WTC11 (cell line): ENCODE data around the gene PRRG2. TPM values are rescaled to one million over a fixed set of nuclear protein-coding genes. Genes with fewer than 3 reads are reported as not detected.

Experiments used
- CBFB ChIP-seq: sonication (generic); formaldehyde crosslinking; IDR thresholded peaks from 2 replicates; pipeline ENCODE4 v1.8.1; 2022; ENCODE audit warnings: mild to moderate bottlenecking, low read depth, missing genetic modification reagents
- CREM ChIP-seq: sonication (generic); formaldehyde crosslinking; IDR thresholded peaks from 2 replicates; pipeline ENCODE4 v1.8.1; 2022; ENCODE audit warnings: mild to moderate bottlenecking, missing genetic modification reagents, moderate library complexity
- FOXK1 ChIP-seq: sonication (generic); formaldehyde crosslinking; IDR thresholded peaks from 2 replicates; pipeline ENCODE4 v1.8.0; 2022; ENCODE audit warnings: mild to moderate bottlenecking, moderate library complexity, missing genetic modification reagents
- GRHL2 ChIP-seq: fragments of 250-450 bp; sonication (Bioruptor Pico); IDR thresholded peaks from 2 replicates; pipeline ENCODE4 v1.8.0; 2022; ENCODE audit warnings: mild to moderate bottlenecking, moderate library complexity; ENCODE audit not compliant: insufficient replicate concordance, severe bottlenecking
- GTF2I ChIP-seq: fragments of 250-450 bp; sonication (Bioruptor Pico); conservative IDR thresholded peaks from 2 replicates; pipeline ENCODE4 v1.4.0; 2021; ENCODE audit warnings: mild to moderate bottlenecking
- KAT7 ChIP-seq: sonication (generic); formaldehyde crosslinking; IDR thresholded peaks from 2 replicates; pipeline ENCODE4 v1.8.1; 2023; ENCODE audit warnings: missing genetic modification reagents, mild to moderate bottlenecking, borderline replicate concordance
- NFATC4 ChIP-seq: fragments of 250-450 bp; sonication (Bioruptor Pico); IDR thresholded peaks from 2 replicates; pipeline ENCODE4 v1.9.0; 2021; ENCODE audit warnings: mild to moderate bottlenecking
- NFE2L1 ChIP-seq: sonication (generic); formaldehyde crosslinking; IDR thresholded peaks from 2 replicates; pipeline ENCODE4 v1.8.1; 2023; ENCODE audit warnings: missing genetic modification reagents
- NFYB ChIP-seq: sonication (generic); formaldehyde crosslinking; conservative IDR thresholded peaks from 2 replicates; pipeline ENCODE4 v1.8.0; 2022; ENCODE audit warnings: low read depth, missing genetic modification reagents
- SMAD3 ChIP-seq: sonication (generic); formaldehyde crosslinking; IDR thresholded peaks from 2 replicates; pipeline ENCODE4 v1.8.0; 2022; ENCODE audit warnings: missing genetic modification reagents, mild to moderate bottlenecking, borderline replicate concordance
- SOX15 ChIP-seq: fragments of 250-450 bp; sonication (Bioruptor Pico); IDR thresholded peaks from 2 replicates; pipeline ENCODE4 v1.9.0; 2021; ENCODE audit warnings: mild to moderate bottlenecking
- TCF7 ChIP-seq: sonication (generic); formaldehyde crosslinking; IDR thresholded peaks from 2 replicates; pipeline ENCODE4 v1.8.0; 2022; ENCODE audit warnings: mild to moderate bottlenecking, low read depth, missing genetic modification reagents, moderate library complexity
- ZNF396 ChIP-seq: fragments of 250-450 bp; sonication (Bioruptor Pico); IDR thresholded peaks from 2 replicates; pipeline ENCODE4 v1.8.0; 2021; ENCODE audit warnings: mild to moderate bottlenecking, moderate library complexity, borderline replicate concordance
- ZNF423 ChIP-seq: fragments of 250-450 bp; sonication (Bioruptor Pico); IDR thresholded peaks from 2 replicates; pipeline ENCODE4 v2.1.2; 2022; ENCODE audit warnings: mild to moderate bottlenecking, moderate library complexity
- total RNA-seq: library from RNA; stranded (reverse); gene quantifications from 3 replicates; pipeline ENCODE4 v1.2.3, GENCODE V29; 2021
- TF ChIP-seq, protein P1 (sequence below): sonication (generic); formaldehyde crosslinking; IDR thresholded peaks from 2 replicates; pipeline ENCODE4 v1.8.0; 2023; ENCODE audit warnings: missing genetic modification reagents
- TF ChIP-seq, protein P2 (sequence below): sonication (generic); formaldehyde crosslinking; IDR thresholded peaks from 2 replicates; pipeline ENCODE4 v1.8.0; 2022; ENCODE audit warnings: mild to moderate bottlenecking, missing genetic modification reagents
- TF ChIP-seq, protein P3 (sequence below): sonication (generic); formaldehyde crosslinking; IDR thresholded peaks from 2 replicates; pipeline ENCODE4 v1.8.0; 2022; ENCODE audit warnings: mild to moderate bottlenecking, missing genetic modification reagents
- TF ChIP-seq, protein P4 (sequence below): sonication (generic); formaldehyde crosslinking; IDR thresholded peaks from 2 replicates; pipeline ENCODE4 v1.8.1; 2023; ENCODE audit warnings: mild to moderate bottlenecking, missing genetic modification reagents, moderate library complexity
- TF ChIP-seq, protein P5 (sequence below): sonication (generic); formaldehyde crosslinking; IDR thresholded peaks from 2 replicates; pipeline ENCODE4 v1.8.1; 2023; ENCODE audit warnings: mild to moderate bottlenecking, moderate library complexity, missing genetic modification reagents
- TF ChIP-seq, protein P6 (sequence below): sonication (generic); formaldehyde crosslinking; IDR thresholded peaks from 2 replicates; pipeline ENCODE4 v1.8.1; 2023; ENCODE audit warnings: mild to moderate bottlenecking, missing genetic modification reagents, moderate library complexity
- TF ChIP-seq, protein P7 (sequence below): sonication (generic); formaldehyde crosslinking; IDR thresholded peaks from 2 replicates; pipeline ENCODE4 v1.8.1; 2022; ENCODE audit warnings: mild to moderate bottlenecking, missing genetic modification reagents, moderate library complexity, borderline replicate concordance
- TF ChIP-seq, protein P8 (sequence below): fragments of 250-450 bp; sonication (Bioruptor Pico); conservative IDR thresholded peaks from 2 replicates; pipeline ENCODE4 v1.9.0; 2021; ENCODE audit warnings: mild to moderate bottlenecking
- TF ChIP-seq, protein P9 (sequence below): fragments of 250-450 bp; sonication (Bioruptor Pico); IDR thresholded peaks from 2 replicates; pipeline ENCODE4 v1.9.0; 2021; ENCODE audit warnings: mild to moderate bottlenecking

Gene PRRG2
- total RNA-seq, 1 experiment from 2014 or later = 5.9 TPM

DNA sequence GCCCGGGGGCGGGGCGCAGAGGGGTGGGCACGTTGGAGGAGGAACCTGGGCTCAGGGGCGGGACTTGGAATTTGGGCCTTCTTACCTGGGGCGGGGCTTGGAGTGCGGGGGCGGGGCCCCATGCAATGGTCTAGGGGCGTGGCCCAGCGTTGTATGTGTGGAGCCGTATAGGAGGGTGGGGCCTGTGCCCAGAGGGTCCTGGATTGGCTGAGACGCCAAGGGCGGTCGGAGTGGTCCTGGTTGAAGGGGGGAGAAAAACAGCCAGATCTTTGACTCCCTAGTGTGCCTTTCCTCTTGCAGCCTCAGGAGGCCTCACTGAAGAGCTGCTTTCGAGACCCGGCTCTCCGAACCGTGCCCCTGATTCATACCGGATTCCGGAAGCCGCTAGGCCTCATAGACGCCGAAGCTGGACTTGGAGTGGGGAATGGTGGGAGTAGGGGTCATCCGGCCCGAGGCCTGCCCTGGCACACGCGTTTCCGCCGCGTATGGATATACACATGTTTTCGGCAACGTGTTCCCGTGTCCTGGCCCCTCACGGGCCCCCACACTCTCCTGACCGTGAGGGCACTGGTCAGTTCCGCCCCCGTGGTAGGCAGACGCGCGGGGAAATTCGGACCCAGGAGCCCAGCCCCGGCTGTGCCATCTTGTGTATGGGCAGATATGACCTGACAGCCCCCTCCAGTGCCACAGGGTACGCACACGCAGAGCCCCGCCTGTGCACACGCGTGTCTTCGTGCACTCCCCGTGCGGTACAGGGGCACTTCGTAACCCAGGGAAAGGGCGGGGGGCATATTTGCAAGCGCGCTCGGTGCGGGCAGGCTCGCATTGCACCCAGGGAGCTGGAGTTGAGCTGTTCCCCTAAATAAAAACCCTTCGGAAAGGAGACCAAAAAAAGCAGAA, 9.2 kb downstream of the PRRG2 start (continued):
- no peak for TF ChIP-seq GTF2I
- 0 out of 2 replicates have a peak, but pooled peaks have one; percentile 40 for TF ChIP-seq KAT7
- TF ChIP-seq FOXK1 = peak; percentile 59
- TF ChIP-seq, protein P1, sequence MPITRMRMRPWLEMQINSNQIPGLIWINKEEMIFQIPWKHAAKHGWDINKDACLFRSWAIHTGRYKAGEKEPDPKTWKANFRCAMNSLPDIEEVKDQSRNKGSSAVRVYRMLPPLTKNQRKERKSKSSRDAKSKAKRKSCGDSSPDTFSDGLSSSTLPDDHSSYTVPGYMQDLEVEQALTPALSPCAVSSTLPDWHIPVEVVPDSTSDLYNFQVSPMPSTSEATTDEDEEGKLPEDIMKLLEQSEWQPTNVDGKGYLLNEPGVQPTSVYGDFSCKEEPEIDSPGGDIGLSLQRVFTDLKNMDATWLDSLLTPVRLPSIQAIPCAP (CRISPR knock-in tag) = no peak
- TF ChIP-seq SOX15 = no peak
- no peak for TF ChIP-seq CBFB
- TF ChIP-seq NFYB (CRISPR knock-in tag) = no peak
- no peak for TF ChIP-seq TCF7 (CRISPR knock-in tag)
- TF ChIP-seq ZNF423 (CRISPR knock-in tag) = peak; percentile 34; the same call in 1 of the 2 replicates
- TF ChIP-seq, protein P2, sequence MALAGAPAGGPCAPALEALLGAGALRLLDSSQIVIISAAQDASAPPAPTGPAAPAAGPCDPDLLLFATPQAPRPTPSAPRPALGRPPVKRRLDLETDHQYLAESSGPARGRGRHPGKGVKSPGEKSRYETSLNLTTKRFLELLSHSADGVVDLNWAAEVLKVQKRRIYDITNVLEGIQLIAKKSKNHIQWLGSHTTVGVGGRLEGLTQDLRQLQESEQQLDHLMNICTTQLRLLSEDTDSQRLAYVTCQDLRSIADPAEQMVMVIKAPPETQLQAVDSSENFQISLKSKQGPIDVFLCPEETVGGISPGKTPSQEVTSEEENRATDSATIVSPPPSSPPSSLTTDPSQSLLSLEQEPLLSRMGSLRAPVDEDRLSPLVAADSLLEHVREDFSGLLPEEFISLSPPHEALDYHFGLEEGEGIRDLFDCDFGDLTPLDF (CRISPR knock-in tag) = no peak
- TF ChIP-seq, protein P3, sequence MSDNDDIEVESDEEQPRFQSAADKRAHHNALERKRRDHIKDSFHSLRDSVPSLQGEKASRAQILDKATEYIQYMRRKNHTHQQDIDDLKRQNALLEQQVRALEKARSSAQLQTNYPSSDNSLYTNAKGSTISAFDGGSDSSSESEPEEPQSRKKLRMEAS (CRISPR knock-in tag) = peak; percentile 66
- peak; percentile 63; the same call in 1 of the 2 replicates for TF ChIP-seq CREM (CRISPR knock-in tag)
- TF ChIP-seq SMAD3 (CRISPR knock-in tag) = no peak
- TF ChIP-seq, protein P4, sequence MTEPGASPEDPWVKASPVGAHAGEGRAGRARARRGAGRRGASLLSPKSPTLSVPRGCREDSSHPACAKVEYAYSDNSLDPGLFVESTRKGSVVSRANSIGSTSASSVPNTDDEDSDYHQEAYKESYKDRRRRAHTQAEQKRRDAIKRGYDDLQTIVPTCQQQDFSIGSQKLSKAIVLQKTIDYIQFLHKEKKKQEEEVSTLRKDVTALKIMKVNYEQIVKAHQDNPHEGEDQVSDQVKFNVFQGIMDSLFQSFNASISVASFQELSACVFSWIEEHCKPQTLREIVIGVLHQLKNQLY (CRISPR knock-in tag) = no peak
- TF ChIP-seq, protein P5, sequence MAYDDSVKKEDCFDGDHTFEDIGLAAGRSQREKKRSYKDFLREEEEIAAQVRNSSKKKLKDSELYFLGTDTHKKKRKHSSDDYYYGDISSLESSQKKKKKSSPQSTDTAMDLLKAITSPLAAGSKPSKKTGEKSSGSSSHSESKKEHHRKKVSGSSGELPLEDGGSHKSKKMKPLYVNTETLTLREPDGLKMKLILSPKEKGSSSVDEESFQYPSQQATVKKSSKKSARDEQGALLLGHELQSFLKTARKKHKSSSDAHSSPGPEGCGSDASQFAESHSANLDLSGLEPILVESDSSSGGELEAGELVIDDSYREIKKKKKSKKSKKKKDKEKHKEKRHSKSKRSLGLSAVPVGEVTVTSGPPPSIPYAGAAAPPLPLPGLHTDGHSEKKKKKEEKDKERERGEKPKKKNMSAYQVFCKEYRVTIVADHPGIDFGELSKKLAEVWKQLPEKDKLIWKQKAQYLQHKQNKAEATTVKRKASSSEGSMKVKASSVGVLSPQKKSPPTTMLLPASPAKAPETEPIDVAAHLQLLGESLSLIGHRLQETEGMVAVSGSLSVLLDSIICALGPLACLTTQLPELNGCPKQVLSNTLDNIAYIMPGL = peak; percentile 43; the same call in 1 of the 2 replicates
- peak; percentile 55; the same call in 1 of the 2 replicates for TF ChIP-seq NFE2L1 (CRISPR knock-in tag)
- TF ChIP-seq, protein P6, sequence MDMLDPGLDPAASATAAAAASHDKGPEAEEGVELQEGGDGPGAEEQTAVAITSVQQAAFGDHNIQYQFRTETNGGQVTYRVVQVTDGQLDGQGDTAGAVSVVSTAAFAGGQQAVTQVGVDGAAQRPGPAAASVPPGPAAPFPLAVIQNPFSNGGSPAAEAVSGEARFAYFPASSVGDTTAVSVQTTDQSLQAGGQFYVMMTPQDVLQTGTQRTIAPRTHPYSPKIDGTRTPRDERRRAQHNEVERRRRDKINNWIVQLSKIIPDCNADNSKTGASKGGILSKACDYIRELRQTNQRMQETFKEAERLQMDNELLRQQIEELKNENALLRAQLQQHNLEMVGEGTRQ (CRISPR knock-in tag) = no peak
- TF ChIP-seq, protein P7, sequence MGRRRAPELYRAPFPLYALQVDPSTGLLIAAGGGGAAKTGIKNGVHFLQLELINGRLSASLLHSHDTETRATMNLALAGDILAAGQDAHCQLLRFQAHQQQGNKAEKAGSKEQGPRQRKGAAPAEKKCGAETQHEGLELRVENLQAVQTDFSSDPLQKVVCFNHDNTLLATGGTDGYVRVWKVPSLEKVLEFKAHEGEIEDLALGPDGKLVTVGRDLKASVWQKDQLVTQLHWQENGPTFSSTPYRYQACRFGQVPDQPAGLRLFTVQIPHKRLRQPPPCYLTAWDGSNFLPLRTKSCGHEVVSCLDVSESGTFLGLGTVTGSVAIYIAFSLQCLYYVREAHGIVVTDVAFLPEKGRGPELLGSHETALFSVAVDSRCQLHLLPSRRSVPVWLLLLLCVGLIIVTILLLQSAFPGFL (CRISPR knock-in tag) = no peak
- no peak for TF ChIP-seq NFATC4 (CRISPR knock-in tag)
- TF ChIP-seq, protein P8, sequence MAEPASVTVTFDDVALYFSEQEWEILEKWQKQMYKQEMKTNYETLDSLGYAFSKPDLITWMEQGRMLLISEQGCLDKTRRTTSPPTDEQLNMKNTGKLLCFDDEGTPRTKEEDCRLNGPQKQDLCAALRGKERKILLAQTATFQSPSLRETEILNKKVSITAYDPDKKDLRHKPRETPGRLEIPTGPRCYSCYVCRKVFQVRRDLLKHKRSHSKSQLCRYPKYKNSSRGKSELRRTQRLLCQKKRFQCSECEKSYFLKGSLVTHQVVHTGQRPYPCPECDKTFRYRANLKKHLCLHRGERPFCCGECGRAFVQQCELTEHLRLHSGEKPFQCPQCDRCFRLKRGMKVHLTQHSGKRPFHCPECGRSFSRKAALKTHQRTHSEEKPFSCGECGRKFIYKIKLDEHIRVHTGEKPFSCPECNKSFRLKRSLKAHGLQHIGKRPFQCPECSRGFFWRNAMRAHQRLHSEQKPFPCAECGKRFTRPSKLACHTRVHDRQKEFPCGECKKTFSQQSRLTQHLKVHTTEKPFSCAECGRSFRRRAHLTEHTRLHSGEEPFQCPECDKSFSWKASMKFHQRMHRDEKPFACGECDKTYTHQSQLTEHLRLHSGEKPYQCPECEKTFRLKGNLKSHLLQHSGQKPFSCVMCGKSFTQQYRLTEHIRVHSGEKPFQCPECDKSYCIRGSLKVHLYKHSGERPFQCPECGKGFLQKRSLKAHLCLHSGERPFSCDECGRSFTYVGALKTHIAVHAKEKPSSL (CRISPR knock-in tag) = no peak
- TF ChIP-seq GRHL2 (CRISPR knock-in tag) = no peak
- TF ChIP-seq ZNF396 = no peak
- TF ChIP-seq, protein P9, sequence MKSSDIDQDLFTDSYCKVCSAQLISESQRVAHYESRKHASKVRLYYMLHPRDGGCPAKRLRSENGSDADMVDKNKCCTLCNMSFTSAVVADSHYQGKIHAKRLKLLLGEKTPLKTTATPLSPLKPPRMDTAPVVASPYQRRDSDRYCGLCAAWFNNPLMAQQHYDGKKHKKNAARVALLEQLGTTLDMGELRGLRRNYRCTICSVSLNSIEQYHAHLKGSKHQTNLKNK (CRISPR knock-in tag) = no peak
